ACC112 (cell line): ENCODE measurements around the gene AUTS2.

ENCODE experiments used
- H2AFZ ChIP-seq: fragments of 200-600 bp; sonication (generic); one replicate; pipeline ENCODE4 v1.6.0; 2017; ENCODE audit warnings: antibody characterized with exemption, low read length; ENCODE audit not compliant: unreplicated experiment
- H3K27ac ChIP-seq: fragments of 200-600 bp; sonication (generic); 2 replicates; pipeline ENCODE4 v1.5.1; 2014; ENCODE audit warnings: low read depth, mild to moderate bottlenecking, antibody characterized with exemption, low read length, moderate library complexity
- H3K27me3 ChIP-seq: fragments of 200-600 bp; sonication (generic); 2 replicates; pipeline ENCODE4 v1.6.1; 2014; ENCODE audit warnings: mild to moderate bottlenecking, antibody characterized with exemption, low read length, moderate library complexity, mixed read lengths; ENCODE audit not compliant: insufficient read depth
- H3K36me3 ChIP-seq: fragments of 200-600 bp; sonication (generic); 2 replicates; pipeline ENCODE4 v1.6.1; 2016; ENCODE audit warnings: mild to moderate bottlenecking, antibody characterized with exemption, low read length, moderate library complexity, mixed read lengths; ENCODE audit not compliant: insufficient read depth
- H3K4me1 ChIP-seq: fragments of 200-600 bp; sonication (generic); one replicate; pipeline ENCODE4 v1.6.1; 2016; ENCODE audit warnings: low read length, mixed read lengths; ENCODE audit not compliant: insufficient read depth, unreplicated experiment, control insufficient read depth
- H3K4me3 ChIP-seq: fragments of 200-600 bp; sonication (generic); 2 replicates; pipeline ENCODE4 v1.5.1; 2014; ENCODE audit warnings: mild to moderate bottlenecking, low read depth, low read length
- H3K79me2 ChIP-seq: fragments of 200-600 bp; sonication (generic); one replicate; pipeline ENCODE4 v1.6.0; 2016; ENCODE audit warnings: low read length; ENCODE audit not compliant: control insufficient read depth, unreplicated experiment, insufficient read depth

Gene AUTS2

GRCh38 chr7:70786076-70786475 is 1187.8 kb downstream of the AUTS2 start:
- no peak overlapping the region for H3K4me3 ChIP-seq
- no peaks in the 10 kb centered on the region for H3K27me3 ChIP-seq
- H3K79me2 ChIP-seq, result no peaks in the 10 kb centered on the region
- H3K4me1 ChIP-seq, result no peaks in the 10 kb centered on the region
- no peak overlapping the region for H2AFZ ChIP-seq
- H3K36me3 ChIP-seq, result no peaks in the 10 kb centered on the region
- no peak overlapping the region for H3K27ac ChIP-seq

GRCh38 chr7:70787286-70787685 is 1189.0 kb downstream of the AUTS2 start:
- no peak overlapping the region for H3K4me3 ChIP-seq
- no peak overlapping the region for H2AFZ ChIP-seq
- no peaks in the 10 kb centered on the region for H3K36me3 ChIP-seq
- H3K27me3 ChIP-seq, result no peaks in the 10 kb centered on the region
- H3K79me2 ChIP-seq, result no peaks in the 10 kb centered on the region
- no peak overlapping the region for H3K27ac ChIP-seq
- H3K4me1 ChIP-seq, result no peaks in the 10 kb centered on the region

GRCh38 chr7:70787771-70788170 is 1189.5 kb downstream of the AUTS2 start:
- Histone ChIP-seq H3K27ac (no peak overlapping the region), H3K36me3 (no peaks in the 10 kb centered on the region), H3K79me2 (no peaks in the 10 kb centered on the region), H2AFZ (no peak overlapping the region), H3K27me3 (no peaks in the 10 kb centered on the region), H3K4me1 (no peaks in the 10 kb centered on the region), H3K4me3 (no peak overlapping the region)

- no peak overlapping the region for H3K4me3 ChIP-seq
- H3K27me3 ChIP-seq, result no peaks in the 10 kb centered on the region
- no peak overlapping the region for H3K27ac ChIP-seq
- H3K36me3 ChIP-seq, result no peaks in the 10 kb centered on the region
- H3K79me2 ChIP-seq, result no peaks in the 10 kb centered on the region
- no peak overlapping the region for H2AFZ ChIP-seq
- no peaks in the 10 kb centered on the region for H3K4me1 ChIP-seq
Measured at GRCh38 chr7:70788276-70788675, 1190.0 kb downstream of the AUTS2 start.

- no peak overlapping the region for H3K4me3 ChIP-seq
- no peaks in the 10 kb centered on the region for H3K79me2 ChIP-seq
- H3K27ac ChIP-seq, result no peak overlapping the region
- H2AFZ ChIP-seq, result no peak overlapping the region
- no peaks in the 10 kb centered on the region for H3K27me3 ChIP-seq
- no peaks in the 10 kb centered on the region for H3K4me1 ChIP-seq
- no peaks in the 10 kb centered on the region for H3K36me3 ChIP-seq
Measured at GRCh38 chr7:70789481-70790214, 1191.4 kb downstream of the AUTS2 start.

- no peaks in the 10 kb centered on the region for H3K79me2 ChIP-seq
- H2AFZ ChIP-seq, result no peak overlapping the region
- H3K27ac ChIP-seq, result no peak overlapping the region
- no peaks in the 10 kb centered on the region for H3K27me3 ChIP-seq
- no peak overlapping the region for H3K4me3 ChIP-seq
- H3K36me3 ChIP-seq, result no peaks in the 10 kb centered on the region
- no peaks in the 10 kb centered on the region for H3K4me1 ChIP-seq
Measured at GRCh38 chr7:70790215-70791073, 1192.2 kb downstream of the AUTS2 start.

GRCh38 chr7:70791341-70791740 is 1193.1 kb downstream of the AUTS2 start:
- H3K4me1 ChIP-seq, result no peaks in the 10 kb centered on the region
- no peak overlapping the region for H3K4me3 ChIP-seq
- no peak overlapping the region for H2AFZ ChIP-seq
- no peaks in the 10 kb centered on the region for H3K79me2 ChIP-seq
- no peaks in the 10 kb centered on the region for H3K27me3 ChIP-seq
- H3K27ac ChIP-seq, result no peak overlapping the region
- H3K36me3 ChIP-seq, result no peaks in the 10 kb centered on the region

- H3K79me2 ChIP-seq, result no peaks in the 10 kb centered on the region
- no peaks in the 10 kb centered on the region for H3K36me3 ChIP-seq
Measured at GRCh38 chr7:70793060-70793459, 1194.8 kb downstream of the AUTS2 start.

GRCh38 chr7:70793821-70794220 is 1195.5 kb downstream of the AUTS2 start:
- Histone ChIP-seq H3K4me3 (no peak overlapping the region), H2AFZ (no peak overlapping the region), H3K27ac (no peak overlapping the region), H3K27me3 (no peaks in the 10 kb centered on the region), H3K79me2 (no peaks in the 10 kb centered on the region), H3K4me1 (no peaks in the 10 kb centered on the region), H3K36me3 (no peaks in the 10 kb centered on the region)

More at GRCh38 chr7:70793060-70793459, 1194.8 kb downstream of the AUTS2 start:
- Histone ChIP-seq H2AFZ (no peak overlapping the region), H3K27me3 (no peaks in the 10 kb centered on the region), H3K27ac (no peak overlapping the region), H3K4me1 (no peaks in the 10 kb centered on the region), H3K4me3 (no peak overlapping the region)

GRCh38 chr7:70794962-70795361 is 1196.7 kb downstream of the AUTS2 start:
- H2AFZ ChIP-seq, result no peak overlapping the region
- no peaks in the 10 kb centered on the region for H3K36me3 ChIP-seq
- no peak overlapping the region for H3K27ac ChIP-seq
- H3K27me3 ChIP-seq, result no peaks in the 10 kb centered on the region
- H3K4me3 ChIP-seq, result no peak overlapping the region
- H3K79me2 ChIP-seq, result no peaks in the 10 kb centered on the region
- no peaks in the 10 kb centered on the region for H3K4me1 ChIP-seq

- Histone ChIP-seq H3K4me3 (no peak overlapping the region), H3K79me2 (no peaks in the 10 kb centered on the region), H3K36me3 (no peaks in the 10 kb centered on the region), H3K27me3 (no peaks in the 10 kb centered on the region), H3K4me1 (no peaks in the 10 kb centered on the region), H2AFZ (no peak overlapping the region), H3K27ac (no peak overlapping the region)
Measured at GRCh38 chr7:70795948-70796347, 1197.7 kb downstream of the AUTS2 start.
